HG03520 (cell line): ENCODE data around the gene GARIN5A.
"Not testable (repeated sequence)": the region's sequence is repeated elsewhere in the genome, so short reads cannot be mapped to it uniquely, and the experiment has no call there.

Source experiments
- ATAC-seq: cut with Tn5 transposase; IDR thresholded peaks from one replicate; pipeline ENCODE4 v1.9.1; 2021; ENCODE audit warnings: mild to moderate bottlenecking, moderate library complexity; ENCODE audit not compliant: unreplicated experiment

Gene GARIN5A

GRCh38 chr19:50465986-50466705 lies 10.5 kb downstream of the GARIN5A start:
- no peak for ATAC-seq

- ATAC-seq: no peak
Observed at GRCh38 chr19:50465000-50465399, 11.6 kb downstream of the GARIN5A start.

GRCh38 chr19:50464348-50464747 lies 12.3 kb downstream of the GARIN5A start:
- ATAC-seq: no peak

GRCh38 chr19:50462970-50463369 lies 13.7 kb downstream of the GARIN5A start:
- no peak for ATAC-seq

GRCh38 chr19:50461066-50461875 lies 15.4 kb downstream of the GARIN5A start:
- ATAC-seq: no peak

- no peak for ATAC-seq
Observed at GRCh38 chr19:50460161-50460765, 16.4 kb downstream of the GARIN5A start.

GRCh38 chr19:50459638-50460037 lies 17.0 kb downstream of the GARIN5A start:
- no peak for ATAC-seq

- ATAC-seq: no peak
Observed at GRCh38 chr19:50459067-50459456, 17.6 kb downstream of the GARIN5A start.

- ATAC-seq: no peak
Observed at GRCh38 chr19:50458396-50459066, 18.1 kb downstream of the GARIN5A start.

GRCh38 chr19:50457300-50457699 lies 19.3 kb downstream of the GARIN5A start:
- ATAC-seq: no peak

- no peak for ATAC-seq
Observed at GRCh38 chr19:50455992-50456391, 20.7 kb downstream of the GARIN5A start.

- no peak for ATAC-seq
Observed at GRCh38 chr19:50453243-50453642, 23.4 kb downstream of the GARIN5A start.

GRCh38 chr19:50451223-50451534 lies 25.5 kb downstream of the GARIN5A start:
- no peak for ATAC-seq

- no peak for ATAC-seq
Observed at GRCh38 chr19:50450369-50451222, 26.1 kb downstream of the GARIN5A start.

GRCh38 chr19:50449236-50449899 lies 27.3 kb downstream of the GARIN5A start:
- ATAC-seq: no peak

- ATAC-seq: no peak
Observed at GRCh38 chr19:50447750-50448149, 28.9 kb downstream of the GARIN5A start.

GRCh38 chr19:50447053-50447452 lies 29.6 kb downstream of the GARIN5A start:
- ATAC-seq: no peak

GRCh38 chr19:50444059-50444458 lies 32.6 kb downstream of the GARIN5A start:
- no peak for ATAC-seq

- not testable (repeated sequence) for ATAC-seq
Observed at GRCh38 chr19:50439130-50439529, 37.5 kb downstream of the GARIN5A start.

GRCh38 chr19:50437862-50438449 lies 38.7 kb downstream of the GARIN5A start:
- no peak for ATAC-seq
